Colonic mucosa (tissue), 4 donors: Measurements from ENCODE around the gene ETNK1. TPM values are rescaled to one million over a fixed set of nuclear protein-coding genes. Genes with fewer than 3 reads are reported as not detected.

Experiments used
- DNase-seq: peaks from one replicate; pipeline ENCODE4 v3.0.0-alpha.2; 2020
- H3K27ac ChIP-seq: fragments of 200-600 bp; one replicate; pipeline ENCODE4 v1.8.0; 2021
- H3K27me3 ChIP-seq: fragments of 200-600 bp; one replicate; pipeline ENCODE4 v1.8.0; 2021
- H3K36me3 ChIP-seq: fragments of 200-600 bp; one replicate; pipeline ENCODE4 v1.8.0; 2021
- H3K4me1 ChIP-seq: fragments of 200-600 bp; one replicate; pipeline ENCODE4 v1.8.0; 2021; ENCODE audit warnings: mild to moderate bottlenecking
- H3K4me3 ChIP-seq: fragments of 200-600 bp; one replicate; pipeline ENCODE4 v1.8.0; 2021
- H3K9ac ChIP-seq, 2 donors: one replicate each; pipeline ENCODE4 v1.7.0; 2013; ENCODE audit warnings: control low read depth in 2 of 2, low read depth in 2 of 2, low read length in 2 of 2
- H3K9me3 ChIP-seq: fragments of 200-600 bp; one replicate; pipeline ENCODE4 v1.8.0; 2021
- intact Hi-C: fragments of 100-400 bp; cut with DNase I; formaldehyde crosslinking; loops from one replicate; pipeline ENCODE4 v1.14.1; 2022
- total RNA-seq, 2 donors: library from RNA; stranded (reverse); fragmentation: NEBNext Ultra II Directional in 1 of 2; extraction: Animal tissue kit (Norgen Biotek cat#: 25700) in 1 of 2; gene quantifications; one replicate each; pipeline ENCODE4 v1.2.1, GENCODE V29; 2021
- TF ChIP-seq, protein P1 (sequence below): fragments of 200-600 bp; IDR thresholded peaks from one replicate; pipeline ENCODE4 v1.8.0; 2022; ENCODE audit warnings: antibody characterized with exemption, mild to moderate bottlenecking
- donor health status: healthy.
- donor health status: DM: no; HTN: no; CAD: no.
- donor health status: DM: no; HTN: no; CAD: no.

ETNK1 gene
- total RNA-seq, 2 donors from 2014 or later: 82.4 to 115 TPM

DNA sequence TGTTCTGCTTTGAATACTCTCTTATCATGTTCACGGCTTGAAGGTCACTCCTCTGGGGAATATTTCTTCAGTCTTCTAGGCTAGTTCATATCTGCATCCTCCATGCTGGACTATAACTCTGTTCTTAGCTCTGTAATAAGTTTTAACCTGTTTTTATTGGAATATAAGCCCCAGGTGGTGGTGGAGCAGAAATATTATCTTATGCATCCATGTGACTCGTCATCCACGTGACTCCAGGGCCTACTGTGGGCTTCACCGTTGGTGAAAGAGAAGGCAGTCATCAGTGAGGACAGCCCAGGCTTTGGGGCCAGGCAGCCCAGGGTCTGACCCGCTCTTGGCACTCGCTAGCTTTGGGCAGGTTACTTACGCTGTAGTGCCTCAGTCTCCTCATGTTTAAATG is 87.1 kb downstream of the ETNK1 start:
- Histone ChIP-seq H3K4me1 (no peaks in the 10 kb centered on the region), H3K36me3 (no peaks in the 10 kb centered on the region), H3K9ac (no peak overlapping the region), H3K27me3 (no peaks in the 10 kb centered on the region), H3K27ac (no peak overlapping the region), H3K4me3 (no peak overlapping the region), H3K9me3 (no peaks in the 10 kb centered on the region)
- no peak for DNase-seq
- intact Hi-C loops: no loop called here
- TF ChIP-seq, protein P1, sequence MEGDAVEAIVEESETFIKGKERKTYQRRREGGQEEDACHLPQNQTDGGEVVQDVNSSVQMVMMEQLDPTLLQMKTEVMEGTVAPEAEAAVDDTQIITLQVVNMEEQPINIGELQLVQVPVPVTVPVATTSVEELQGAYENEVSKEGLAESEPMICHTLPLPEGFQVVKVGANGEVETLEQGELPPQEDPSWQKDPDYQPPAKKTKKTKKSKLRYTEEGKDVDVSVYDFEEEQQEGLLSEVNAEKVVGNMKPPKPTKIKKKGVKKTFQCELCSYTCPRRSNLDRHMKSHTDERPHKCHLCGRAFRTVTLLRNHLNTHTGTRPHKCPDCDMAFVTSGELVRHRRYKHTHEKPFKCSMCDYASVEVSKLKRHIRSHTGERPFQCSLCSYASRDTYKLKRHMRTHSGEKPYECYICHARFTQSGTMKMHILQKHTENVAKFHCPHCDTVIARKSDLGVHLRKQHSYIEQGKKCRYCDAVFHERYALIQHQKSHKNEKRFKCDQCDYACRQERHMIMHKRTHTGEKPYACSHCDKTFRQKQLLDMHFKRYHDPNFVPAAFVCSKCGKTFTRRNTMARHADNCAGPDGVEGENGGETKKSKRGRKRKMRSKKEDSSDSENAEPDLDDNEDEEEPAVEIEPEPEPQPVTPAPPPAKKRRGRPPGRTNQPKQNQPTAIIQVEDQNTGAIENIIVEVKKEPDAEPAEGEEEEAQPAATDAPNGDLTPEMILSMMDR: no peak

- H3K36me3 ChIP-seq: no peaks in the 10 kb centered on the region
- no peaks in the 10 kb centered on the region for H3K27me3 ChIP-seq
- TF ChIP-seq, protein P1: no peak
- H3K9ac ChIP-seq: no peak overlapping the region
- intact Hi-C loops: no loop called here
- DNase-seq: no peak
- no peaks in the 10 kb centered on the region for H3K9me3 ChIP-seq
- no peak overlapping the region for H3K27ac ChIP-seq
- H3K4me1 ChIP-seq: no peaks in the 10 kb centered on the region
- no peak overlapping the region for H3K4me3 ChIP-seq
These were observed 90.3 kb downstream of the ETNK1 start for GRCh38 chr12:22715254-22715653.

DNA sequence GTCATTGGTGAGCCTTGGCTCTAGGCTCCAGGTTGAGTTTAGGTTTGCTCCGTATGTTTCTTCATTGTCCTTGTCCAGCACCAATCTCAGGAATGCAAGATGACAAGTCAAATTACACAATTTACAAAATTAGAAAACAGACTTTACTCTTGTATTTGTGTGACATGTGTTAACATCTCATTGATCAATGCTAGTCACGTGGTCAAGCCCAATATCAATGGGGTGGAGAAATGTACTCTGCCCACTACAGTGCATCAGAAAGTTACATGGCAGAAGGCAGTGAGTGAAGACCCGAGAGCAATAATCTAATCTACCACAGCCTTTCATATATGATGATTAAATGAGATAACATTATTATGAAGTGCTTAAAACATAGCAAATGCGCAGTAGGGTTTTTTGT is 94.8 kb downstream of the ETNK1 start:
- DNase-seq: no peak
- H3K9me3 ChIP-seq: no peaks in the 10 kb centered on the region
- H3K4me3 ChIP-seq: no peak overlapping the region
- TF ChIP-seq, protein P1: no peak
- intact Hi-C loops: no loop called here
- no peaks in the 10 kb centered on the region for H3K27me3 ChIP-seq
- no peaks in the 10 kb centered on the region for H3K36me3 ChIP-seq
- H3K27ac ChIP-seq: no peak overlapping the region
- H3K9ac ChIP-seq: no peak overlapping the region
- no peaks in the 10 kb centered on the region for H3K4me1 ChIP-seq

GRCh38 chr12:22722081-22722480 is 97.1 kb downstream of the ETNK1 start:
- Histone ChIP-seq H3K27me3 (no peaks in the 10 kb centered on the region), H3K4me1 (no peaks in the 10 kb centered on the region), H3K9ac (no peak overlapping the region), H3K4me3 (no peak overlapping the region), H3K27ac (no peak overlapping the region), H3K9me3 (no peaks in the 10 kb centered on the region), H3K36me3 (no peaks in the 10 kb centered on the region)
- no peak for DNase-seq
- TF ChIP-seq, protein P1: no peak
- intact Hi-C loops: no loop called here

- no peak overlapping the region for H3K27ac ChIP-seq
- H3K4me1 ChIP-seq: no peaks in the 10 kb centered on the region
- no peak overlapping the region for H3K9ac ChIP-seq
- TF ChIP-seq, protein P1: no peak
- no peak overlapping the region for H3K4me3 ChIP-seq
- no peaks in the 10 kb centered on the region for H3K36me3 ChIP-seq
- no peaks in the 10 kb centered on the region for H3K27me3 ChIP-seq
- intact Hi-C loops: no loop called here
- no peak for DNase-seq
- H3K9me3 ChIP-seq: no peaks in the 10 kb centered on the region
These were observed 97.8 kb downstream of the ETNK1 start for GRCh38 chr12:22722779-22723178.

GRCh38 chr12:22728987-22729386 is 104.0 kb downstream of the ETNK1 start:
- intact Hi-C loops: no loop called here
- no peak for DNase-seq
- no peak overlapping the region for H3K4me3 ChIP-seq
- H3K36me3 ChIP-seq: no peaks in the 10 kb centered on the region
- H3K4me1 ChIP-seq: no peaks in the 10 kb centered on the region
- H3K9ac ChIP-seq: no peak overlapping the region
- TF ChIP-seq, protein P1: no peak
- H3K9me3 ChIP-seq: no peaks in the 10 kb centered on the region
- H3K27me3 ChIP-seq: no peaks in the 10 kb centered on the region
- no peak overlapping the region for H3K27ac ChIP-seq
